CD4-positive, CD25-positive, alpha-beta regulatory T cell (primary cell): Measurements from ENCODE around the gene ADIPOR1. TPM values are rescaled to one million over a fixed set of nuclear protein-coding genes. Genes with fewer than 3 reads are reported as not detected.

Experiments
- ATAC-seq, 2 donors: fragments of 150-1000 bp; cut with Tn5 transposase; one replicate each; pipeline ENCODE4 v1.10.0; 2021; ENCODE audit warnings: low read depth in 2 of 2, moderate number of reproducible peaks in 2 of 2, moderate library complexity in 1 of 2
- DNase-seq, 3 donors: peaks; one replicate each; pipeline versions ENCODE4 v3.0.0 to v3.0.0-alpha.2; 2012 to 2022; ENCODE audit warnings: mixed read lengths in 1 of 3
- H3K27ac ChIP-seq: one replicate; pipeline ENCODE4 v1.7.0; 2013; ENCODE audit warnings: mild to moderate bottlenecking, low read length; ENCODE audit not compliant: insufficient read depth, poor library complexity, severe bottlenecking
- H3K27me3 ChIP-seq: one replicate; pipeline ENCODE4 v1.7.0; 2013; ENCODE audit warnings: low read length; ENCODE audit not compliant: control insufficient read depth, insufficient read depth
- H3K36me3 ChIP-seq: one replicate; pipeline ENCODE4 v1.7.0; 2013; ENCODE audit warnings: mild to moderate bottlenecking, low read length, moderate library complexity; ENCODE audit not compliant: control insufficient read depth, insufficient read depth
- H3K4me1 ChIP-seq: 2 replicates; pipeline ENCODE4 v1.7.0; 2013; ENCODE audit warnings: mild to moderate bottlenecking, low read length; ENCODE audit not compliant: insufficient read depth, control insufficient read depth, poor library complexity, severe bottlenecking
- H3K4me3 ChIP-seq: one replicate; pipeline ENCODE4 v1.7.0; 2013; ENCODE audit warnings: low read depth, mild to moderate bottlenecking, low read length, moderate library complexity
- H3K9me3 ChIP-seq, 2 experiments: 1 replicate in 1 of 2; 2 replicates in 1 of 2; pipeline ENCODE4 v1.7.0; 2013; ENCODE audit warnings: low read length in 2 of 2, mild to moderate bottlenecking in 1 of 2, moderate library complexity in 1 of 2; ENCODE audit not compliant: control insufficient read depth in 2 of 2
- H3K27ac Mint-ChIP-seq, 3 donors: one replicate each; pipeline ENCODE4 v1.8.0; 2020 to 2022; ENCODE audit warnings: mild to moderate bottlenecking in 3 of 3, mixed read lengths in 3 of 3, moderate library complexity in 2 of 3
- H3K27me3 Mint-ChIP-seq: one replicate; pipeline ENCODE4 v1.8.0; 2022; ENCODE audit warnings: mild to moderate bottlenecking, mixed read lengths
- H3K36me3 Mint-ChIP-seq: one replicate; pipeline ENCODE4 v1.8.0; 2020; ENCODE audit warnings: mixed read lengths
- H3K4me1 Mint-ChIP-seq, 4 donors: one replicate each; pipeline ENCODE4 v1.8.0; 2020 to 2022; ENCODE audit warnings: mixed read lengths in 4 of 4, mild to moderate bottlenecking in 1 of 4
- H3K4me3 Mint-ChIP-seq, 4 donors: one replicate each; pipeline ENCODE4 v1.8.0; 2020 to 2022; ENCODE audit warnings: mild to moderate bottlenecking in 4 of 4, mixed read lengths in 4 of 4, moderate library complexity in 3 of 4
- H3K9me3 Mint-ChIP-seq, 7 donors: one replicate each; pipeline ENCODE4 v1.8.0; 2020 to 2022; ENCODE audit warnings: mixed read lengths in 7 of 7, mild to moderate bottlenecking in 3 of 7, moderate library complexity in 2 of 7
- polyA plus RNA-seq, 4 donors: library from polyadenylated mRNA; unstranded; fragments of 300-500 nt; fragmentation: Illumina TruSeq; gene quantifications; one replicate each; pipeline ENCODE4 v1.2.3, GENCODE V29; 2021
- total RNA-seq: library from RNA; stranded (reverse); gene quantifications from one replicate; pipeline ENCODE4 v1.2.3, GENCODE V29; 2022

The ADIPOR1 gene
- total and polyA plus RNA-seq, 5 donors from 2014 or later = 70.0 to 117 (median 105) TPM

DNA sequence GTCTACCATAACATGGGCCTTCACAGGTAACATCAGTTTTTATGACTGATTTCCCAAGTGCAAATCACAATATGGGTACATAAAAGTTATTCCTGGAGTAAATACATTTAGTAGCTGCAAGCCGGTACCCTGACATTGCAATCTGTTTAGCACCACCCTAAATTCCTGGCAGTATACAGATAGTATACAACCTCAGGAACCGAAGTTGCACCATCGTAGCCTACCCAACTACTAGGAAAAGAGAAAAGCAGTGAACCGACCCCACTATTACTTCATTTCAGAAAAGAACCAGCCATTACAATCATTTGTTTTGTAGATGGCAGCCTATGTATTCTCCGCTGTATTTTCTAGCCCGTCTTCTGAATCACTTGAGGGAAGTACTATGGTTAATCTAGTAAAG lies 1.1 kb downstream of the ADIPOR1 start:
- peaks cover 37 to 63% (median 52%) of the 10 kb centered on the region in 4 donors for H3K4me1 Mint-ChIP-seq
- peaks cover 39% of the 10 kb centered on the region for H3K4me1 ChIP-seq

DNA sequence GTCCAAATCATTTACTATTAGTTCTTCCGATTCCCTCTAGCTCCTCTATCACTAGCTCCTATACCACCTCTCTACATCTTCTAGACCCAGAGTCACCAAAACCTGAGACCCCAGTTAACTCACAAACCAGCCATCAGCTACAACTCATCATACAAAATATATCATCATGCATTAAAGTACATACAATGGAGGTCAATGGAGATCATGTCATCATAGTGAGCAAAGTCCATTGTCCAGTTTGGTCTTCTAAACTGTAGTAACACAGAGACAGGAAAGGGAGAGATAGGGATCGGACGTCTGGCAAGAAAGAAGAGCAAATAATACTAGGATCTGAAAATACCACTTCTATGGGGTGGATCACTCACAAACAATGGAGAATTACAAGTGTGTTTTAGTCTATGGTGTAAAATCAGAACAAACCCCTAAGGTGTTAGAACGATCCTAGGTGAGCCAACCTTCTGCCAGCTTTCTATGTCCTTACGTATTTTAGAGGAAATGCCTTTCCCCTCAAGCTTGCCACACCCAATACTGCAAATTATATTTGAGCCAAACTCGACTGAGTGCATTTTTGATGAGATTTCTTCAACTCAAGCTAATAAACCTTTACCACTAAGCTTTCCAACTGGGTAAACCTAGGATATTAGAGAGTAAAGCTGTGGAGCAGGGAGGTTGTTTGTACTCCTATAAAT lies 3.9 kb downstream of the ADIPOR1 start:
- H3K27ac ChIP-seq = no peak overlapping the region
- DNase-seq = no peak
- no peaks in the 10 kb centered on the region for H3K9me3 Mint-ChIP-seq
- peaks cover 19% of the 10 kb centered on the region for H3K36me3 ChIP-seq
- H3K27me3 Mint-ChIP-seq = no peaks in the 10 kb centered on the region
- peak overlapping the region in 2 of 4 donors; percentile 1 to 67 for H3K4me3 Mint-ChIP-seq
- H3K4me1 Mint-ChIP-seq = peaks cover 42 to 72% (median 55%) of the 10 kb centered on the region in 4 donors
- no peaks in the 10 kb centered on the region for H3K9me3 ChIP-seq
- peak overlapping the region; percentile 8 for H3K4me3 ChIP-seq
- peaks cover 13% of the 10 kb centered on the region for H3K36me3 Mint-ChIP-seq
- H3K4me1 ChIP-seq = peaks cover 39% of the 10 kb centered on the region
- ATAC-seq = no peak
- no peaks in the 10 kb centered on the region for H3K27me3 ChIP-seq
- peak overlapping the region; percentile 0 to 39 (median 2) for H3K27ac Mint-ChIP-seq

More for the DNA sequence above, 1.1 kb downstream of the ADIPOR1 start:
- peak overlapping the region; percentile 82 for H3K4me3 ChIP-seq
- peaks cover 4% of the 10 kb centered on the region for H3K36me3 ChIP-seq
- Mint-ChIP-seq H3K4me3 (peak overlapping the region; percentile 90 to 96 (median 93)), H3K36me3 (no peaks in the 10 kb centered on the region), H3K27ac (peak overlapping the region in 2 of 3 donors; percentile 93 to 95), H3K27me3 (no peaks in the 10 kb centered on the region), H3K9me3 (no peaks in the 10 kb centered on the region)
- ATAC-seq (no peak), DNase-seq (no peak)
- H3K27ac ChIP-seq = peak overlapping the region; percentile 89
- no peaks in the 10 kb centered on the region for H3K9me3 ChIP-seq
- no peaks in the 10 kb centered on the region for H3K27me3 ChIP-seq

DNA sequence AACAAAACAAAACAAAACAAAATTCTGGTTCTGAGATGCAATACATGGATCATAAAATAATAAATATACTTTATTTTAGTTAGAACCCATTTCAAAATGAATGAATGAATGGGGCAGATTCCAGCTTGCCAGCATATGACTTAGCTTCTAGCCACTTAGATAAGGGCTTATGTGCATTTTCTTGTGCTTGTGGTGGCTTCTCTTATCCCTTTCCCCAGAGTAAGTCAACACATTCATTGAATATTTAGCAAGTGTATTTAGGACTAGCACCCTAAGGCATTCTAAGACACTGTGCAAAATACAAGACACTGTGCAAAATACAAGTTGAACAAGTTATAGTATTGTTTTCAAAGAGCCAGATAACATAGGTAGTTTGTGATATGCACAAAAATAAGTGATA lies 4.7 kb downstream of the ADIPOR1 start:
- no peak for ATAC-seq
- no peaks in the 10 kb centered on the region for H3K9me3 Mint-ChIP-seq
- no peak for DNase-seq
- peaks cover 15% of the 10 kb centered on the region for H3K36me3 Mint-ChIP-seq
- peaks cover 27% of the 10 kb centered on the region for H3K36me3 ChIP-seq
- H3K27ac Mint-ChIP-seq = peak overlapping the region in 2 of 3 donors; percentile 2 to 96
- H3K4me1 ChIP-seq = peaks cover 33% of the 10 kb centered on the region
- H3K4me3 ChIP-seq = no peak overlapping the region
- H3K4me1 Mint-ChIP-seq = peaks cover 35 to 66% (median 49%) of the 10 kb centered on the region in 4 donors
- no peaks in the 10 kb centered on the region for H3K9me3 ChIP-seq
- H3K27ac ChIP-seq = peak overlapping the region; percentile 5
- H3K27me3 Mint-ChIP-seq = no peaks in the 10 kb centered on the region
- H3K4me3 Mint-ChIP-seq = peak overlapping the region in 1 of 4 donors; percentile 67
- no peaks in the 10 kb centered on the region for H3K27me3 ChIP-seq

DNA sequence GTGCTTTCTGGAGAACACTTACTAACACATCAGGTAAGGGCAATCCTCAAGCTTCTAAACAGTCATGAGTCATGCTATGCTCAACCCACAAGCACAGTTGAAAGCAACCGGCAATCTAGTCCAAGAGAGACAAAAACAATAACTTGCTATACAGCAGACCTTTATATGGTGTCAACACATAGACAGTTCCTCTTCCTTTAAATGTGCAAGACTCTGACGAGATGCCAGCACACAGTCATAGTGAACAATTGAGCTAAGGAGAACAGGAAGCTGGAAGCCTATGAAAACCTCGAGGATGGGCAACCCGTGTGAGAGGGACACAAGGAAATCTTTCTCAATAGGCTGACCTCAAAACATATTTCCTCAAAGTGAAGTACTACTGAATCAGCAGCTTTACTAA lies 5.3 kb downstream of the ADIPOR1 start:
- no peaks in the 10 kb centered on the region for H3K27me3 Mint-ChIP-seq
- H3K4me3 Mint-ChIP-seq = peak overlapping the region in 1 of 4 donors; percentile 67
- Histone ChIP-seq H3K4me1 (peaks cover 31% of the 10 kb centered on the region), H3K27ac (peak overlapping the region; percentile 5), H3K36me3 (peaks cover 32% of the 10 kb centered on the region), H3K9me3 (no peaks in the 10 kb centered on the region), H3K4me3 (no peak overlapping the region), H3K27me3 (no peaks in the 10 kb centered on the region)
- peak overlapping the region in 2 of 3 donors; percentile 88 to 96 for H3K27ac Mint-ChIP-seq
- peaks cover 35 to 64% (median 48%) of the 10 kb centered on the region in 4 donors for H3K4me1 Mint-ChIP-seq
- peak; percentile 74 to 82 for ATAC-seq
- H3K9me3 Mint-ChIP-seq = no peaks in the 10 kb centered on the region
- H3K36me3 Mint-ChIP-seq = peaks cover 20% of the 10 kb centered on the region
- DNase-seq = peak in 1 of 3 donors; percentile 56

DNA sequence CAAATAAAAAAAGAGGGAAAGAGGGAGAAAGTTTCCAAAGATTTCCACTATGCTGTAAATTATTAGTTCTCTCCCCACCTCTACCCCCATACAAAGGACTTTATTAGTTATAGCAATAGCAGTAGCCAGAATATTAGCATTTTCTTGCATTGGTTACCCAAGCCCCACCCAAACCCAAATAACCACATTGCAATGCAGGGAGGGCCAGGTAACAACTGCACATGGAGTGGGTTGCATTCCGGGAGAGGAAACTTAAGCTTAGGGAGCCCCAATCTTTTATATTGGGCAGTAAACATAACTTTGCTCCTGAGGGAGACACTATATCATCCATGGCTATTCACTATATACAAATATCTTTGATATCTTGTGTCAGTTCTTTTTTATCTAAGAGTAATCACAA lies 6.0 kb downstream of the ADIPOR1 start:
- Histone ChIP-seq H3K36me3 (peaks cover 38% of the 10 kb centered on the region), H3K4me3 (no peak overlapping the region), H3K27ac (no peak overlapping the region), H3K4me1 (peaks cover 24% of the 10 kb centered on the region), H3K9me3 (no peaks in the 10 kb centered on the region), H3K27me3 (no peaks in the 10 kb centered on the region)
- DNase-seq (no peak), ATAC-seq (no peak)
- Mint-ChIP-seq H3K4me3 (no peak overlapping the region), H3K9me3 (no peaks in the 10 kb centered on the region), H3K27ac (peak overlapping the region in 2 of 3 donors; percentile 88 to 96), H3K36me3 (peaks cover 23% of the 10 kb centered on the region), H3K27me3 (no peaks in the 10 kb centered on the region), H3K4me1 (peaks cover 32 to 59% (median 45%) of the 10 kb centered on the region in 4 donors)

DNA sequence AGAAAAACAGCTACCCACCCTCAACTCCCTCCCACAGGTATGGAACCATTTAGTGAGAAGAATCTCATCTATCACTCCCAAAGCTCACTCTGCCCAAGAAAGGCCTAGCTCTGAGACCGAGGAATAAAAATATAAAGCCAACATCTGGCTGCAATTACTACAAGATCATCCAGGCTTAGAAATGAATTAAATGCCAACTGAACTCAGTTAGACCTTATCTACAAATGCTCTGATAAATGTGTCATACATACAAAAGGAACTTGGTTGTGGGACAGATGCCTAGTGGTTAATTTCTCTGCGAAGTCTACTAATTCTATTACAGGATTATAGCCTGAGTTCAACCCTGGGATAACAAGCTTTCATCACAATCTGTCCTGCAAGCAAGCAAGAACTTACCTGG lies 6.7 kb downstream of the ADIPOR1 start:
- Histone ChIP-seq H3K27ac (no peak overlapping the region), H3K36me3 (peaks cover 41% of the 10 kb centered on the region), H3K9me3 (no peaks in the 10 kb centered on the region), H3K27me3 (no peaks in the 10 kb centered on the region), H3K4me3 (no peak overlapping the region), H3K4me1 (peaks cover 17% of the 10 kb centered on the region)
- Mint-ChIP-seq H3K27me3 (no peaks in the 10 kb centered on the region), H3K4me3 (no peak overlapping the region), H3K4me1 (peaks cover 25 to 53% (median 39%) of the 10 kb centered on the region in 4 donors), H3K9me3 (no peaks in the 10 kb centered on the region), H3K27ac (peak overlapping the region; percentile 6 to 88 (median 35)), H3K36me3 (peaks cover 24% of the 10 kb centered on the region)
- ATAC-seq (no peak), DNase-seq (no peak)

DNA sequence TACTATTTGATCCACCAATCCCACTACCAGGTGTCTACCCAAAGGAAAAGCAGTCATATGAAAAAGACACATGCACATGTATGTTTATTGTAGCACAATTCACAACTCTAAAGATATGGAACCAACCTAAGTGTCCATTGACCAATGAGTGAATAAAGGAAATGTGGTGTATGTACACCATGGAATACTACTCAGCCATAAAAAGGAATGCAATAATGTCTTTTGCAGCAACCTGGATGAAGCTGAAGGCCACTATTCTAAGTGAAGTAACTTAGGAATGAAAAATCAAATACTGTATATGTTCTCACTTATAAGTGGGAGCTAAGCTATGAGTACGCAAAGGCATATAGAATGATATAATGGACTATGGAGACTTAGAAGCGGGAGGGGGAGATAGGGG lies 12.6 kb downstream of the ADIPOR1 start:
- no peaks in the 10 kb centered on the region for H3K9me3 ChIP-seq
- Mint-ChIP-seq H3K27ac (no peak overlapping the region), H3K9me3 (no peaks in the 10 kb centered on the region), H3K36me3 (peaks cover 66% of the 10 kb centered on the region), H3K4me3 (no peak overlapping the region), H3K4me1 (no peaks in the 10 kb centered on the region), H3K27me3 (no peaks in the 10 kb centered on the region)
- no peak overlapping the region for H3K4me3 ChIP-seq
- H3K4me1 ChIP-seq = no peaks in the 10 kb centered on the region
- no peak overlapping the region for H3K27ac ChIP-seq
- peaks cover 84% of the 10 kb centered on the region for H3K36me3 ChIP-seq
- no peaks in the 10 kb centered on the region for H3K27me3 ChIP-seq
- no peak for ATAC-seq
- no peak for DNase-seq

DNA sequence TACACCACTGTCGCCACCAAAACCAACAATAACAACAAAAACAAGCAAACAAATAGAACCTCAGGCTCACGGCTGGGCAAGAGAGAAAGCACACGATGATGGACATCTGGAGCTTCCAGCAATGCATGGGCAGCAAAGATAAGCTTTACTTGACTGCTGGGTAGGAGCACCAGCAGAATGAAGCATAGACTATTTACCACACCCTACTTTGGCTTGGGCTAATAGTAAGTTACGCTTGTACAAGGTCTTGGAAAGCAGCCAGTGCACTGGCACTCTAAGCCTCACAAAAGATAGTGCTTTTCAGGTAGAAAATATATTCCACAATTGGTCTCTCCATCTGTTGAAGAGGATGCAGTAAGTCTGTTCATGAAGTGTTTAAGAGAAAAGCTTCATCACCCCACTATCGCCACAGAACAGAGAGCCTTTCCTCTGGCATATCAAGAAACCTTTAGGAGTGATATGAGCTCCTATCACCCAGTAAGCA lies 13.6 kb downstream of the ADIPOR1 start:
- peaks cover 81% of the 10 kb centered on the region for H3K36me3 ChIP-seq
- H3K4me1 Mint-ChIP-seq = no peaks in the 10 kb centered on the region
- ATAC-seq (no peak), DNase-seq (no peak)
- no peaks in the 10 kb centered on the region for H3K27me3 ChIP-seq
- no peak overlapping the region for H3K4me3 ChIP-seq
- no peak overlapping the region for H3K27ac ChIP-seq
- H3K4me1 ChIP-seq = no peaks in the 10 kb centered on the region
- no peaks in the 10 kb centered on the region for H3K9me3 Mint-ChIP-seq
- H3K27me3 Mint-ChIP-seq = no peaks in the 10 kb centered on the region
- H3K4me3 Mint-ChIP-seq = no peak overlapping the region
- H3K9me3 ChIP-seq = no peaks in the 10 kb centered on the region
- H3K36me3 Mint-ChIP-seq = peaks cover 62% of the 10 kb centered on the region
- H3K27ac Mint-ChIP-seq = no peak overlapping the region
